K562 (cell line): ENCODE data around the gene VWDE.

Experiments
- ATF2 ChIP-seq: sonication (generic); formaldehyde crosslinking; IDR thresholded peaks from 2 replicates; pipeline ENCODE4 v1.8.1; 2022; ENCODE audit warnings: missing genetic modification reagents
- BACH1 ChIP-seq: fragments of 200-800 bp; sonication (Bioruptor generic); IDR thresholded peaks from 2 replicates; pipeline ENCODE4 v1.6.1; 2016; ENCODE audit warnings: missing genetic modification characterization, missing compliant biosample characterization
- BCOR ChIP-seq: fragments of 450-650 bp; IDR thresholded peaks from 2 replicates; pipeline ENCODE4 v1.6.1; 2016
- BRCA1 ChIP-seq, 2 experiments: fragments of 450-650 bp in 1 of 2; sonication (generic) in 1 of 2; formaldehyde crosslinking in 1 of 2; IDR thresholded peaks; 2 replicates each; pipeline versions ENCODE4 v1.5.0 to v1.6.1; 2017 to 2020; ENCODE audit warnings: mild to moderate bottlenecking in 1 of 2, missing genetic modification reagents in 1 of 2
- CTCF ChIP-seq, 3 experiments: IDR thresholded peaks in 2 of 3; conservative IDR thresholded peaks in 1 of 3; 2 replicates each; pipeline ENCODE4 v1.5.1; 2011 to 2012; ENCODE audit warnings: low read length in 3 of 3, mild to moderate bottlenecking in 3 of 3, control low read depth in 2 of 3, improper control_type of control experiment in 1 of 3, inconsistent platforms in 1 of 3, low read depth in 1 of 3, mixed read lengths in 1 of 3, moderate library complexity in 1 of 3; ENCODE audit not compliant: insufficient read depth in 2 of 3
- KDM1A ChIP-seq, 2 experiments: fragments of 450-650 bp; IDR thresholded peaks; 2 replicates each; pipeline ENCODE4 v1.6.1; 2016; ENCODE audit warnings: mild to moderate bottlenecking in 2 of 2
- MAFF ChIP-seq: IDR thresholded peaks from 2 replicates; pipeline ENCODE4 v1.6.1; 2012; ENCODE audit warnings: low read length, improper control_type of control experiment
- MAZ ChIP-seq, 2 experiments: fragments of 450-650 bp in 1 of 2; sonication (generic) in 1 of 2; formaldehyde crosslinking; IDR thresholded peaks in 1 of 2; conservative IDR thresholded peaks in 1 of 2; 2 replicates each; pipeline versions ENCODE4 v1.4.0 to v1.5.0; 2020; ENCODE audit warnings: mild to moderate bottlenecking in 1 of 2, missing genetic modification reagents in 1 of 2
- MBD2 ChIP-seq: sonication (generic); IDR thresholded peaks from 2 replicates; pipeline ENCODE4 v1.6.1; 2016; ENCODE audit warnings: low read depth, borderline replicate concordance
- MXI1 ChIP-seq: IDR thresholded peaks from 2 replicates; pipeline ENCODE4 v1.6.1; 2011; ENCODE audit warnings: low read depth, mild to moderate bottlenecking, improper control_type of control experiment, low read length
- NFYB ChIP-seq: IDR thresholded peaks from 2 replicates; pipeline ENCODE4 v1.6.1; 2011; ENCODE audit warnings: mild to moderate bottlenecking, moderate library complexity; ENCODE audit not compliant: insufficient read length; ENCODE audit errors: extremely low read depth
- PBX2 ChIP-seq, 2 experiments: IDR thresholded peaks in 1 of 2; conservative IDR thresholded peaks in 1 of 2; 2 replicates each; pipeline ENCODE4 v1.6.1; 2016; ENCODE audit warnings: low read depth in 2 of 2, mild to moderate bottlenecking in 1 of 2, missing compliant biosample characterization in 1 of 2, missing genetic modification characterization in 1 of 2, moderate library complexity in 1 of 2
- PHF21A ChIP-seq: fragments of 450-650 bp; IDR thresholded peaks from 2 replicates; pipeline ENCODE4 v1.6.1; 2017; ENCODE audit warnings: low read depth, borderline replicate concordance
- SMAD1 ChIP-seq: fragments of 150-350 bp; IDR thresholded peaks from 2 replicates; pipeline ENCODE4 v1.6.1; 2014; ENCODE audit warnings: low read length, low read depth; ENCODE audit not compliant: partially characterized antibody

- TF ChIP-seq MAZ (CRISPR knock-in tag; conservative IDR thresholded peaks at IDR 0.05 in 1 of 2, IDR thresholded peaks at IDR 0.05 in 1 of 2) (no peak), NFYB (no peak), PHF21A (no peak), MAFF (no peak), ATF2 (CRISPR knock-in tag) (no peak), KDM1A (IDR thresholded peaks at IDR 0.05) (no peak), MXI1 (no peak), BACH1 (no peak), PBX2 (CRISPR knock-in tag; IDR thresholded peaks at IDR 0.05; ENCODE audit: low read depth) (no peak), PBX2 (tag; conservative IDR thresholded peaks at IDR 0.05; ENCODE audit: low read depth) (no peak), CTCF (IDR thresholded peaks at IDR 0.05 in 2 of 3, conservative IDR thresholded peaks at IDR 0.05 in 1 of 3; ENCODE audit: insufficient read depth in 2 of 3, low read depth in 1 of 3, low read length in 3 of 3) (no peak), SMAD1 (no peak), BCOR (no peak), BRCA1 (IDR thresholded peaks at IDR 0.05) (no peak), BRCA1 (CRISPR knock-in tag; IDR thresholded peaks at IDR 0.05) (no peak), MBD2 (no peak)
These were observed 11.6 kb downstream of the VWDE start for GRCh38 chr7:12391922-12392615.
